RPMI8226 (cell line): ENCODE measurements around the gene DUOX1.
A peak's percentile ranks its signal among the peaks of the same experiment; 100 is the strongest.

Source experiments
- DNase-seq: peaks from one replicate; pipeline ENCODE4 v3.0.0-alpha.2; 2015

The DUOX1 gene

DNA sequence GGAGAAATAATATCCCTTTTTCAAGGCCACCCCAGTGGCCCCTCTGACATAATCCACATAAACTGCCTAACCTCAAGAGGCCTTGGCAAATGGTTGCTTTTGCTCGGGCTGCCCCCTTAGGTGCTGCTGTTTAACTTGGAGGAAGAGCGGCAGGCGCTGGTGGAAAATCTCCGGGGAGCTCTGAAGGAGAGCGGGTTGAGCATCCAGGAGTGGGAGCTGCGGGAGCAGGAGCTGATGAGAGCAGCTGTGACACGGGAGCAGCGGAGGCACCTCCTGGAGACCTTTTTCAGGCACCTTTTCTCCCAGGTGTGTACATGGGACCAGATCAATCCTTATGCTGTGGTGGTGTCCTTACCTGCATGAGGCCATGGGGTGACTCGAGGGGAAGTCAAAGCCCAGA lies 15.0 kb downstream of the DUOX1 start:
- DNase-seq = no peak

GRCh38 chr15:45146405-45146804 lies 16.6 kb downstream of the DUOX1 start:
- DNase-seq = no peak

DNA sequence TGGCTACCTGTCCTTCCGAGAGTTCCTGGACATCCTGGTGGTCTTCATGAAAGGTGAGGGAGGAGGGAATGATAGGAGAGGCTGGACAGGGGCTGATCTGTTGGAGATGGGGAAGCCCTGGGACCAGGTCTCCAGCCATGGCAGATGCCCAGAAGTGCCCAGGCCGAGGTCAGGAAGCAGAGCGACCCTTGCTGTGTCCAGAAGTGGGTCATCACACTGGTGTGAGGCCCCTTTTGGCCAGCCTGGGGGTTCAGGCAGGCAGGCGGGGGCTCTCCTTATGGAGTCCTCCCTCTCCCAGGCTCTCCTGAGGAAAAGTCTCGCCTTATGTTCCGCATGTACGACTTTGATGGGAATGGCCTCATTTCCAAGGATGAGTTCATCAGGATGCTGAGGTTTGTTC lies 17.8 kb downstream of the DUOX1 start:
- no peak for DNase-seq

GRCh38 chr15:45148076-45149059 lies 18.6 kb downstream of the DUOX1 start:
- DNase-seq = no peak

DNA sequence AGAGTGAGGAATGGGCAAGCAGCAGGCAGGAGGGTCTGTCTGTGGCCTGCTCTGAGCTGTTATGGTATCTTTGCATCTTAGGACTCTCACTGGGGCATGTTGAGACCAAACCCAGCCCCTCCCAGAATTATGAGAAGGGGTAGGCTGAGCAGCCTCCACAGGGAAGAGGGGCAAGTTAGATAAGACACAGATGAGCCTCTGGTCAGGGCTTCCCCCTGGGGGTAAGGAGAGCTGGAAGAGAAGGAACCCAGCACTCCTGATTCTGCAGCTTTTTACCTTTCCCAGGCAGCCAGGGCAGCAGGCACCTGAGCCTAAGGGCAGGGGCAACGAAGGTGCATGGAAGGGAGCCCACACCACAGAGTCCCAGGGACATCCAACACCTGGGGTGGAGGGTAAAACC lies 19.3 kb downstream of the DUOX1 start:
- DNase-seq = no peak

DNA sequence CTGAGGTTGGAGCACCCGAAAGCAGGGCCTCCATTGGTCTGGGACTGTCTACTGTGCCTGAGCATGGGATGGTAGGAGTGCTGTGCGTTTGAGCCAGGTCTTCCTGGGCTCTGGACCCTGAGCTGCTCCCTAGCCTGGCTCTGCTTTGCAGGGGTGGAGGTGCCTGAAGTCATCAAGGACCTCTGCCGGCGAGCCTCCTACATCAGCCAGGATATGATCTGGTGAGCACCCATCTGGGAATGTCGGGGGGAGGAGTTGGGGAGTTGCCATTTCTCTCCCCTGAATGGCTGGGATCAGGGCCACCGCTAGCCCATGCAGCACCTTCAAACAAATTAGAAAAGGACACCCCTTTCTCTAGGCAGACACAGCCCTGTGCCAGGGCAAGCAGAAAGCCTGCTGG lies 20.7 kb downstream of the DUOX1 start:
- no peak for DNase-seq

DNA sequence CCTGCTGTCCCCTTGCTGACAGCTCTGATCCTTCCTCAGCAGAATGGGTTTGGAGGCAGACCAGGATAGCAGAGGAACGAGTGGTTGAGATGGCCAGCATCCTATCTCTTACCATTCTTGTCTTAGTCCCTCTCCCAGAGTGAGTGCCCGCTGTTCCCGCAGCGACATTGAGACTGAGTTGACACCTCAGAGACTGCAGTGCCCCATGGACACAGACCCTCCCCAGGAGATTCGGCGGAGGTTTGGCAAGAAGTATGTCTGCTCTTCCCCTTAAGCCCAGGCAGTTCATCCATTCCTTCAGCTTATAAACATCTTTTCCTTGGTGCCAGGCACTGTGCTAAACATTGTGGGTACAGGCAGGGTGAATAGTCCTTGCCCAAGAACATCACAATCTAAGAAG lies 21.2 kb downstream of the DUOX1 start:
- no peak for DNase-seq

DNA sequence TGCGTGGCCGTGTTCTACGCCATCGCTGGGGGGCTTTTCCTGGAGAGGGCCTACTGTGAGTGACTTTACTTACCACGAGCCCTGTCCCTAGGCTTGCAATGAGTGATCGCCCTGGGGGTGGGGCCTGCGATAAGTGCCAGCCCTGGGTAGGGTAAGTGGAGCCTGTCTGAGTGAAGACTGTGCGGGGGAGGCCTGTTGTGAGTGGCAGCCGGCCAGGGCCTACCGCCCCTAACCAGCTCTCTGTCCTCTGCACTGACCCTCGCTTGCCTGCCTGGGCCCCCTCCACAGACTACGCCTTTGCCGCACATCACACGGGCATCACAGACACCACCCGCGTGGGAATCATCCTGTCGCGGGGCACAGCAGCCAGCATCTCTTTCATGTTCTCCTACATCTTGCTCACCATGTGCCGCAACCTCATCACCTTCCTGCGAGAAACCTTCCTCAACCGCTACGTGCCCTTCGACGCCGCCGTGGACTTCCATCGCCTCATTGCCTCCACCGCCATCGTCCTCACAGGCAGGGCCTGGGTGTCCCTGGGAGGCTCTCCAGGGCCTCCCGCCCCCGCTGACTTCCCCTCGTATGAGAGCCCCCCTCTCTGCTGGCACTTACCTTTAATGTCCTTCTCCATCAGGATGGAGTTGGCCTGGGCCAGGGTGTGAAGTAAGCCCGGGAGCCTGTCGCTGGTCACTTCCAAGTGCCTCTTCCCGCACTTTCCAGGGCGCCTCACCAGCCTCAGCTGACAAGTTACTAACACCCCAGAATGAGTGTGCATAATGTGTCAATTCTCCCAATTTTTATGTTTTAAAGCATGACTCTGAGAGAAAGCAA lies 22.4 kb downstream of the DUOX1 start:
- no peak for DNase-seq

- DNase-seq = no peak
These were observed 25.9 kb downstream of the DUOX1 start for GRCh38 chr15:45155739-45156138.

- DNase-seq = no peak
These were observed 27.1 kb downstream of the DUOX1 start for GRCh38 chr15:45156744-45157455.

DNA sequence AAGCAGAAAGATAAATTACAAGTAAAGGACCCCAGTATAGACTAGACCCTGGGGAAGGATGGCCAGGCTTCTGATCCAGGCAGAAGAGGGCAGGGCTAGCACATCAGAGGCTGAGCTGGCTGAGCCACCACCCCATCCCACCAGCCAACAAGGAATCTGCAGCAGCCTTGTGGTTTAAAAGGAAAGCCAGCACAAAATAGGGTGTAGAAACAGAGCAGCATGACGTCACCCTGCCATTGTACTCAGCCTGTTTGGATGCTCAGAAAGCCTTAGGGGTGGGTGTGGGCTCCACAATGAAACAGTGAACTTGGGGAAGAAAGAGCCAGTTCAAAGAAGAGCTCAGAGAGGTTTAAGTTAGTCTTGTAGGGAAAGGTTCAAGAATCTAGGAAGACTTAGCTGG lies 28.2 kb downstream of the DUOX1 start:
- no peak for DNase-seq

- DNase-seq = no peak
These were observed 31.9 kb downstream of the DUOX1 start for GRCh38 chr15:45161666-45162065.

DNA sequence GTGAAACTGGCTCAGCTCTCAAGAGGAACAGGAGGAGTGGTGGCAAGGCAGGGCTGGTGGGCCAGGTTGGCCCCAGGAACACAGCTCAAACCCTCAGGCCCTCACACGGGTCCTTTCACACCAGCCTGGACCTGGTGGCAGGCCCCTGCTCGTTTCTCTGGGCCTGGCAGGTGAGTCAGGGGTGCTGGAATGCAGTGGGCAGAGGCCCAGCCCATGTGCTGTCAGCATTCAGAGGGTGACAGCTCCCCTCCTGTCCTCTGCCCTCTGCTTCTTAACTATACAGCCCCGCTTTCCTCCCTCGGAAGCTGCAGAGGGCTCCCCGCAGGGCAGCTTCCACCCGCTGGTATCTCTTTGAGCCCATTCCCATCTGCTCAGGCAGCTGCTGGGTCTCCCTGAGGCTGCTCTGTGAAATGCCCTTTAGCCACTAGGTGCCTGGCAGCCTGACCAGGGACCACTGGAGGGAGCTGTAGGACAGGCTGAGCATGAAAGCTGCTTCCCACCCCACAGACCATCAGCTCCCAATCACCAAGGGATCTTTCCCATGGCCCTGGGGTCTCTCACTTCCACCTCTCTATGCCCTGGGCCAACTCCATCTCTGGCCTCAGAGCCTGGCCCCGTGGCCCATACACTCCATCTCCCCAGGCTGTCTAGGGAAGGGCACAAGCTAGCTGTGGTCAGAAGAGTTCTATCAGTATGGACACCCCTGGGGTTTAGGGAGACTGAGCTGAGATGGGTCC lies 33.1 kb downstream of the DUOX1 start:
- DNase-seq = peak; percentile 72

DNA sequence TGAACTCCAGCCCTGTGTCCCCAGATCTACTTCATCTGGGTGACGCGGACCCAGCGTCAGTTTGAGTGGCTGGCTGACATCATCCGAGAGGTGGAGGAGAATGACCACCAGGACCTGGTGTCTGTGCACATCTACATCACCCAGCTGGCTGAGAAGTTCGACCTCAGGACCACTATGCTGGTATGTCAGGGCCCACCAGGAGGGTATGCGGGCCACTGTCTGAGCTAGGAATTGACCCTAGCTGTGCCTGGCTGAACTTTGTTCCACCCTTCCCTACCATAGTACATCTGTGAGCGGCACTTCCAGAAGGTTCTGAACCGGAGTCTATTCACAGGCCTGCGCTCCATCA lies 33.7 kb downstream of the DUOX1 start:
- no peak for DNase-seq

DNA sequence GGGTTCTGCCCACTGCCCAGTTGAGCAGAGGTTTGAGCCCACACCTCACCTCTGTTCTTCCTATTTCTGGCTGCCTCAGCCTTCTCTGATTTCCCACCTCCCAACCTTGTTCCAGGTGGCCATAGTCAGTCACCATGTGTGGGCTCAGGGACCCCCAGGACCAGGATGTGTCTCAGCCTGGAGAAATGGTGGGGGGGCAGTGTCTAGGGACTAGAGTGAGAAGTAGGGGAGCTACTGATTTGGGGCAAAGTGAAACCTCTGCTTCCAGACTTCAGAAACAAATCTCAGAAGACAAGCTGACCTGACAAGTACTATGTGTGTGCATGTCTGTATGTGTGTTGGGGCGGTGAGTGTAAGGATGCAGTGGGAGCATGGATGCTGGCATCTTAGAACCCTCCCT lies 35.1 kb downstream of the DUOX1 start:
- no peak for DNase-seq

- DNase-seq = no peak
These were observed 35.7 kb downstream of the DUOX1 start for GRCh38 chr15:45165536-45165935.

- DNase-seq = peak; percentile 85
These were observed 37.2 kb downstream of the DUOX1 start for GRCh38 chr15:45166834-45167630.

GRCh38 chr15:45167631-45168205 lies 37.9 kb downstream of the DUOX1 start:
- DNase-seq = no peak

DNA sequence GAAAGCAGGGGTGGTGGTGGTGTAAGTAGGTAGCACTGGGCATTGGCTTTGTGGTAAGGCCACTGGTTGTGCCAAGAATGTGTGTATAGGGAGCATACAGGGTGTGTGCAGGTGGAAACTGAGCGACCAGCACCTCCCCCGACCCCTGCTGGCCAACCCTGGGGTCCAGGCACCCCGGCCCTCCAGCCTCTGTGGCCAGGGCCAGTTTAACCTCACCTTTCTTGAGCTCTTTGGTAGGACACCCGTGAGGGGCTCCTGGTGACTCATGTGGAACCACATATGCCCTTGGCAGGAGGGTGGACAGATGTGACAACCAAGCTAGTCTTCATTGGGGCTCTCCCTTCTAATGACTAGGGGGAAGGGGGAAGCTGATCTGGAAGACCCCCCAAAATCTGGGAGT lies 38.5 kb downstream of the DUOX1 start:
- no peak for DNase-seq

DNA sequence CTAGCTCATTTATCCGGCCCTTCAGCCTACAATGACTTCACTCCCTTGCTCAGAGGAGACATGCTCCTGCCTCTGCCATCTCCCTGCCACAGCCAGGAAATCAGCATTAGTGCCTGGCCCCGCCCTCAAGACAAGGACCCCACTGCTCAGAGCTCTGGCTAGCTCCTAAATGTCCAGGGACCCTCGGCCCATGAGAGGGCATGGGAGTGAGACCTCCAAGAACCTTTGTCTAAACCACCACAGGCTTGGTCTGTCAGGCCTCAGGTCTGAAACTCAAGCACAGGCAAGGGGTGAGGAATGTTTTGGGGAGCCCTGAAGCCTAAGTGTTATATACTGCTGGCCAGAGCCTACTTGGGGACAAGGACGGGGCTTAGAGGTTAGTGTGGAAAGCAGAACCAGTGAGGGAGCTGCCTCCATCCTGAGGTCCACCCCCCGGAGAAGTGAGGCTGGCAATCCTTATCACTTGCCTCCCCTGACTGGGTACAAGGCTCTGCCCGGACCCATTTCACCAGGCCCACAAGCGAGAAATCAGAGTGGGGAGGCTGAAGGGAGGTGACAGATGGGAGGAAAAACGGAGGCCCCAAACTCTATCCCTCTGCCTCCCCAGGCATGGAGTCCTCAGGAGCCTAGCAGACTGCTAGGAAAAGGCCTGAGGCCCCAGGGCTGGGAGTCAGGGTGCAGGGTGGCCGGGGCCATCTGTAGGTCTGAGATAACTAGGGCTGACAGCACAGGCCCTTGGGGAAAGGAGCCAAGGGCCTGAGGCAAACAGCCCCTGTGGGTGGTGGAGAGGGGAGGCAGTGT lies 39.2 kb downstream of the DUOX1 start:
- no peak for DNase-seq
